Activated CD8-positive, alpha-beta T cell treated with anti-CD3 and anti-CD28 coated beads, Interleukin-2, amount 10 ng/mL, durations not matched to agents 7 days and 5 days (primary cell): ENCODE data around the gene HYI. TPM values are rescaled to one million over a fixed set of nuclear protein-coding genes. Genes with fewer than 3 reads are reported as not detected.

ENCODE experiments used
- ATAC-seq: fragments of 150-1000 bp; cut with Tn5 transposase; one replicate; pipeline ENCODE4 v1.10.0; 2021; ENCODE audit warnings: moderate library complexity
- CTCF ChIA-PET: fragments of 350-600 bp; sonication (Branson Sonifier 250); formaldehyde crosslinking; loops from one replicate; lab custom pipeline; 2021; ENCODE audit warnings: antibody characterized with exemption; lab: Charles Lee
- POLR2A ChIA-PET: fragments of 350-600 bp; sonication (Branson Sonifier 250); formaldehyde crosslinking; loops from one replicate; lab custom pipeline; 2021; ENCODE audit warnings: antibody characterized with exemption; lab: Charles Lee
- DNase-seq: peaks from one replicate; pipeline ENCODE4 v3.0.0-alpha.2; 2020
- H3K27ac Mint-ChIP-seq: one replicate; pipeline ENCODE4 v1.8.0; 2021; ENCODE audit warnings: mild to moderate bottlenecking, mixed read lengths
- H3K27me3 Mint-ChIP-seq: one replicate; pipeline ENCODE4 v1.8.0; 2021; ENCODE audit warnings: low read depth, mixed read lengths
- H3K36me3 Mint-ChIP-seq: one replicate; pipeline ENCODE4 v1.8.0; 2021; ENCODE audit warnings: low read depth, mixed read lengths
- H3K4me1 Mint-ChIP-seq: one replicate; pipeline ENCODE4 v1.8.0; 2021; ENCODE audit warnings: low read depth, mixed read lengths
- H3K4me3 Mint-ChIP-seq: one replicate; pipeline ENCODE4 v1.8.0; 2021; ENCODE audit warnings: mild to moderate bottlenecking, mixed read lengths
- H3K9me3 Mint-ChIP-seq: one replicate; pipeline ENCODE4 v1.8.0; 2022; ENCODE audit warnings: mixed read lengths; ENCODE audit not compliant: insufficient read depth
- total RNA-seq, 2 experiments: library from RNA; stranded (reverse); gene quantifications; one replicate each; pipeline ENCODE4 v1.2.3, GENCODE V29; 2021

The HYI gene
- total RNA-seq, 2 experiments from 2014 or later = 8.4 to 9.5 TPM

GRCh38 chr1:43434256-43434655 is 19.5 kb downstream of the HYI start:
- no peaks in the 10 kb centered on the region for H3K9me3 Mint-ChIP-seq
- ChIA-PET POLR2A (no interaction called here), CTCF (interaction anchor here (0.9 kb wide), 1 partner anchor 207 kb away, joined by 3 read pairs; no protein-coding TSS in a partner anchor)
- H3K27me3 Mint-ChIP-seq = no peaks in the 10 kb centered on the region
- DNase-seq (no peak), ATAC-seq (no peak)
- no peaks in the 10 kb centered on the region for H3K4me1 Mint-ChIP-seq
- no peak overlapping the region for H3K4me3 Mint-ChIP-seq
- H3K27ac Mint-ChIP-seq = no peak overlapping the region
- peaks cover 38% of the 10 kb centered on the region for H3K36me3 Mint-ChIP-seq

GRCh38 chr1:43432907-43433306 is 20.8 kb downstream of the HYI start:
- DNase-seq = no peak
- no peaks in the 10 kb centered on the region for H3K27me3 Mint-ChIP-seq
- H3K27ac Mint-ChIP-seq = no peak overlapping the region
- POLR2A ChIA-PET = no interaction called here
- no peak overlapping the region for H3K4me3 Mint-ChIP-seq
- no peaks in the 10 kb centered on the region for H3K9me3 Mint-ChIP-seq
- no peaks in the 10 kb centered on the region for H3K4me1 Mint-ChIP-seq
- peaks cover 42% of the 10 kb centered on the region for H3K36me3 Mint-ChIP-seq
- ATAC-seq = no peak
- CTCF ChIA-PET = no interaction called here

DNA sequence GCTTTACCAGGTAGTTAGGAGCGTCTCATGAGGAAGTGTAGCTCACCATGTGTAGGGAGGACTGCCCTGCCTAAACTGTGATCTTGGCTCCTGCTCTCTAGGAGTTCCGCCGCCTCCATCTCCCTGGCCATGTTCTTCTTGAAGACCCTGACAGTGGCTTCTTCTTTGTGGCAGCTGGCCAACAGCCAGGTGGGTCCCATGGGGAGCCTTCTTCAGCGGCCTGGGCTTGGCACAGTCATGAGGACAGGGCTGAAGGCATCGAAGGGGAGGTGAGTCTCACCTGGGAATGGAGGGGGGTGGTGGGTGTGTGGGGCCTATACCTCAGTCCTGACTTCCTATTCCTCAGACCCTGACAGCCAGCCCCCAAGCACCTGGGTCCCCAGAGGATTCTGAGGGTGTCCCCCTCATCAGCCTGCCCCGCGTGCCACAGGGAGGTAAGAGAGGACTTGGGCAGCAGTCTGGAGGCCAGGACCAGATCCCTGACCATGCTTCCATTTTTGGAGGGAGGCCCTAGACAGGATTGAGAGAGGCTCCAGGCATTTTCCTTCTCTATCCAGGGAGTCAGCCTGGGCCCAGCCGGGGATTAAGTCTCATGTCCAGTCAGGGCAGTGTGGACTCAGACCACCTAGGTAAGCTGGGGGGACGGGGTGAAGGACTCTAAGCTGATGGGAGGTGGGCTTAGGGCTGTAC is 21.4 kb downstream of the HYI start:
- Mint-ChIP-seq H3K9me3 (no peaks in the 10 kb centered on the region), H3K36me3 (peaks cover 46% of the 10 kb centered on the region), H3K4me1 (no peaks in the 10 kb centered on the region), H3K27me3 (no peaks in the 10 kb centered on the region), H3K4me3 (no peak overlapping the region), H3K27ac (no peak overlapping the region)
- ChIA-PET CTCF (no interaction called here), POLR2A (no interaction called here)
- ATAC-seq (no peak), DNase-seq (no peak)

- POLR2A ChIA-PET = no interaction called here
- no peaks in the 10 kb centered on the region for H3K9me3 Mint-ChIP-seq
- H3K27ac Mint-ChIP-seq = no peak overlapping the region
- CTCF ChIA-PET = no interaction called here
- H3K4me1 Mint-ChIP-seq = no peaks in the 10 kb centered on the region
- H3K27me3 Mint-ChIP-seq = no peaks in the 10 kb centered on the region
- no peak overlapping the region for H3K4me3 Mint-ChIP-seq
- peaks cover 52% of the 10 kb centered on the region for H3K36me3 Mint-ChIP-seq
- DNase-seq (no peak), ATAC-seq (no peak)
These were observed 22.1 kb downstream of the HYI start for GRCh38 chr1:43431676-43432075.

GRCh38 chr1:43430831-43431230 is 22.9 kb downstream of the HYI start:
- no peak for ATAC-seq
- Mint-ChIP-seq H3K27ac (no peak overlapping the region), H3K9me3 (no peaks in the 10 kb centered on the region), H3K4me1 (no peaks in the 10 kb centered on the region), H3K4me3 (no peak overlapping the region), H3K36me3 (peaks cover 50% of the 10 kb centered on the region), H3K27me3 (no peaks in the 10 kb centered on the region)
- ChIA-PET POLR2A (no interaction called here), CTCF (no interaction called here)
- no peak for DNase-seq

DNA sequence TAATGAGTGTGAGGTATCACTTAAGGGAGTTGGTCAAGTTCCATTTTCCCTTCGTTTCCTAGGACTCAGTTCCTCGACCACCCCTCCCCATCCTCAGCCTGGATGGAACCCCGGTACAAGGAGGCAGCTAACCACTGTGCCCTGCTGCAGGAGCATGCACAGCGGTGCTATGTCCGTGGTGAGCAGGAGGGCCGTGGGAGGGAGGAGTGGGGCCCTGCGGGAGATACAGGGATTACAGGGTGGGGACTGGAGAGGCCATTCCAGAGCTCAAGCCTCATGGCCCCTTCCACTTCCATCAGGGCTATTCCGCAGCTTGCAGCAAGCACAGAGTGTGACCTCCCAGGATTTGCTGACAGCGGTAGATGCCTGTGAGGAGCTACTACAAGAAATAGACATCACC is 25.8 kb downstream of the HYI start:
- Mint-ChIP-seq H3K27ac (no peak overlapping the region), H3K4me3 (no peak overlapping the region), H3K36me3 (peaks cover 54% of the 10 kb centered on the region), H3K9me3 (no peaks in the 10 kb centered on the region), H3K27me3 (no peaks in the 10 kb centered on the region), H3K4me1 (peaks cover 7% of the 10 kb centered on the region)
- no peak for ATAC-seq
- DNase-seq = no peak
- ChIA-PET CTCF (interaction anchor here (1.1 kb wide), 1 partner anchor 13 kb away, joined by 3 read pairs; no protein-coding TSS in a partner anchor), POLR2A (no interaction called here)

- CTCF ChIA-PET = interaction anchor here (1.1 kb wide), 1 partner anchor 13 kb away, joined by 3 read pairs; no protein-coding TSS in a partner anchor
- POLR2A ChIA-PET = interaction anchor here (0.5 kb wide), 1 partner anchor 14 kb away, joined by 3 read pairs; no protein-coding TSS in a partner anchor
- no peak for ATAC-seq
These were observed 26.2 kb downstream of the HYI start for GRCh38 chr1:43427524-43427923.

DNA sequence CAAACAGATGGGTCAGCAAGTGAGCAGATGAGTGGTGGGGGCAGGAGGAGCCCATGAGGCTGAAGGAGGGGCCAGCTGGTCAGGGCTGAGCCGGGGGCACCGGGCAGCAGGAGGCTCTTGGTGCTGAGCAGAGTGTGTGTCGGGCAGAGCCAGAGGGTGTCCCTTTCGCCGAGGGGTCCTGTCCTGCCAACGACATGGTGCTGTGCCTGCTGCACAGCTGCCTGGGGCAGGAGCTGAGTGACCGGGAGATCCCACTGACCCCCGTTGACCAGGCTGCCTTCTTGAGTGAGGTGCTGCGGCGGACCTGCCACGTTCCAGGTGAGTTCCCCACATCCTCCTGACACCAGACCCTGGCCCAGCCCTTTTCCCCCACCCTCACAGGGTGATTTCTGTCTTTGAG is 27.5 kb downstream of the HYI start:
- H3K27me3 Mint-ChIP-seq = no peaks in the 10 kb centered on the region
- no peak overlapping the region for H3K27ac Mint-ChIP-seq
- CTCF ChIA-PET = interaction anchor here (1.4 kb wide), 1 partner anchor 12 kb away, joined by 6 read pairs; no protein-coding TSS in a partner anchor

More at GRCh38 chr1:43427524-43427923, 26.2 kb downstream of the HYI start:
- Mint-ChIP-seq H3K9me3 (no peaks in the 10 kb centered on the region), H3K27me3 (no peaks in the 10 kb centered on the region), H3K36me3 (peaks cover 58% of the 10 kb centered on the region), H3K4me3 (no peak overlapping the region), H3K27ac (no peak overlapping the region), H3K4me1 (peaks cover 8% of the 10 kb centered on the region)
- no peak for DNase-seq

GRCh38 chr1:43425045-43425444 is 28.7 kb downstream of the HYI start:
- H3K36me3 Mint-ChIP-seq = peaks cover 54% of the 10 kb centered on the region
- CTCF ChIA-PET = interaction anchor here (1.4 to 1.5 kb wide), 2 partner anchors 11 to 198 kb away, joined by 3 to 6 read pairs; no protein-coding TSS in a partner anchor
- H3K9me3 Mint-ChIP-seq = no peaks in the 10 kb centered on the region
- H3K4me1 Mint-ChIP-seq = peaks cover 8% of the 10 kb centered on the region
- POLR2A ChIA-PET = interaction anchor here (1.1 kb wide), 1 partner anchor 89 kb away, joined by 4 read pairs; no protein-coding TSS in a partner anchor
- DNase-seq = no peak
- no peak for ATAC-seq
- H3K27me3 Mint-ChIP-seq = no peaks in the 10 kb centered on the region
- no peak overlapping the region for H3K27ac Mint-ChIP-seq
- no peak overlapping the region for H3K4me3 Mint-ChIP-seq

More for the DNA sequence above, 27.5 kb downstream of the HYI start:
- no peak overlapping the region for H3K4me3 Mint-ChIP-seq
- peaks cover 55% of the 10 kb centered on the region for H3K36me3 Mint-ChIP-seq
- no peaks in the 10 kb centered on the region for H3K9me3 Mint-ChIP-seq
- peaks cover 8% of the 10 kb centered on the region for H3K4me1 Mint-ChIP-seq
- no peak for ATAC-seq
- POLR2A ChIA-PET = no interaction called here
- no peak for DNase-seq

DNA sequence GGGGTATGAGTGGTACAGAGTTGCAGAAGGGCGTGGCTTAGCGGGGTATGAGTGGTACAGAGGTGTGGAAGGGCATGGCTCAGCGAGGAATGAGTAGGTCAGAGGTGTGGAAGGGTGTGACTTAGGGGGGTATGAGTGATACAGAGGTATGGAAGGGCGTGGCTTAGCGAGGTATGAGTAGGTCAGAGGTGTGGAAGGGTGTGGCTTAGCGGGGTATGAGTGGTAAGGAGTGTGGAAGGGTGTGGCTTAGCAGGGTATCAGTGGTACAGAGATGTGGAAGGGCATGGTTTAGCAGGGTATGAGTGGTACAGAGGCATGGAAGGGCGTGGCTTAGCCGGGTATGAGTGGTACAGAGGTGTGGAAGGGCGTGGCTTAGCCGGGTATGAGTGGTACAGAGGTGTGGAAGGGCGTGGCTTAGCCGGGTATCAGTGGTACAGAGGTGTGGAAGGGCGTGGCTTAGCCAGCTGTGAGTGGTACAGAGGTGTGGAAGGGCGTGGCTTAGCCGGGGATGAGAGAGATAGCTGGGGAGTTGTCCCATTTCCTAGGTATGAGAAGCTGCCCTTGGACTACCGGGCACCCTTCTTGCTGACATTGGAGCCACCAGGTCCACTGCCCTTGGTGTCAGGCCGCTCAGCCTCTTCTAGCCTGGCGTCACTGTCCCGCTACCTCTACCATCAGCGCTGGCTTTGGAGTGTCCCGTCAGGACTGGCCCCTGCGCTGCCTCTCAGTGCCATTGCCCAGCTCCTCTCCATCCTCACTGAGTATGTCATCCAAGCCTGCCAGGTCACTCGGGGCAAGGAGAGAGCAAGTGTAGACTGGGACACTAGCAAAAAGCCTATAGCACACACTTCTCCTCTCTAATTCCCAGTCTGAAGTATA is 29.8 kb downstream of the HYI start:
- no peak for DNase-seq
- H3K4me1 Mint-ChIP-seq = peaks cover 8% of the 10 kb centered on the region
- CTCF ChIA-PET = interaction anchor here (1.5 kb wide), 1 partner anchor 197 kb away, joined by 3 read pairs; no protein-coding TSS in a partner anchor
- no peaks in the 10 kb centered on the region for H3K9me3 Mint-ChIP-seq
- no peaks in the 10 kb centered on the region for H3K27me3 Mint-ChIP-seq
- H3K36me3 Mint-ChIP-seq = peaks cover 50% of the 10 kb centered on the region
- POLR2A ChIA-PET = interaction anchor here (0.6 kb wide), 1 partner anchor 1069 kb away, joined by 3 read pairs; no protein-coding TSS in a partner anchor
- H3K27ac Mint-ChIP-seq = no peak overlapping the region
- H3K4me3 Mint-ChIP-seq = no peak overlapping the region
- ATAC-seq = no peak

- no peak for ATAC-seq
- H3K27ac Mint-ChIP-seq = no peak overlapping the region
- H3K27me3 Mint-ChIP-seq = no peaks in the 10 kb centered on the region
- peaks cover 45% of the 10 kb centered on the region for H3K36me3 Mint-ChIP-seq
- DNase-seq = no peak
- POLR2A ChIA-PET = no interaction called here
- H3K4me1 Mint-ChIP-seq = peaks cover 8% of the 10 kb centered on the region
- CTCF ChIA-PET = no interaction called here
- no peak overlapping the region for H3K4me3 Mint-ChIP-seq
- H3K9me3 Mint-ChIP-seq = no peaks in the 10 kb centered on the region
These were observed 30.6 kb downstream of the HYI start for GRCh38 chr1:43422995-43423671.
